IPS-18a (cell line): ENCODE data around the gene TYW1B.
"Not testable (repeated sequence)": the region's sequence is repeated elsewhere in the genome, so short reads cannot be mapped to it uniquely, and the experiment has no call there.

Experiments used
- H3K27ac ChIP-seq: one replicate; pipeline ENCODE4 v1.5.1; 2013; ENCODE audit warnings: low read length
- H3K27me3 ChIP-seq: one replicate; pipeline ENCODE4 v1.6.1; 2013; ENCODE audit warnings: mild to moderate bottlenecking, low read length; ENCODE audit not compliant: control insufficient read depth, insufficient read depth
- H3K36me3 ChIP-seq: one replicate; pipeline ENCODE4 v1.6.1; 2013; ENCODE audit warnings: low read depth, low read length; ENCODE audit not compliant: control insufficient read depth
- H3K4me1 ChIP-seq: one replicate; pipeline ENCODE4 v1.6.1; 2013; ENCODE audit warnings: low read depth, low read length; ENCODE audit not compliant: control insufficient read depth
- H3K4me3 ChIP-seq: one replicate; pipeline ENCODE4 v1.5.1; 2013; ENCODE audit warnings: low read length
- H3K9ac ChIP-seq: one replicate; pipeline ENCODE4 v1.6.1; 2013; ENCODE audit warnings: mild to moderate bottlenecking, low read length, moderate library complexity
- H3K9me3 ChIP-seq: one replicate; pipeline ENCODE4 v1.6.1; 2013; ENCODE audit warnings: low read depth, low read length; ENCODE audit not compliant: control insufficient read depth

Gene TYW1B

GRCh38 chr7:72708371-72709050 lies 119.5 kb downstream of the TYW1B start:
- not testable (repeated sequence) for H3K36me3 ChIP-seq, H3K27ac ChIP-seq, H3K9ac ChIP-seq, H3K4me3 ChIP-seq, H3K27me3 ChIP-seq, H3K9me3 ChIP-seq
- H3K4me1 ChIP-seq: peaks cover 12% of the 10 kb centered on the region

DNA sequence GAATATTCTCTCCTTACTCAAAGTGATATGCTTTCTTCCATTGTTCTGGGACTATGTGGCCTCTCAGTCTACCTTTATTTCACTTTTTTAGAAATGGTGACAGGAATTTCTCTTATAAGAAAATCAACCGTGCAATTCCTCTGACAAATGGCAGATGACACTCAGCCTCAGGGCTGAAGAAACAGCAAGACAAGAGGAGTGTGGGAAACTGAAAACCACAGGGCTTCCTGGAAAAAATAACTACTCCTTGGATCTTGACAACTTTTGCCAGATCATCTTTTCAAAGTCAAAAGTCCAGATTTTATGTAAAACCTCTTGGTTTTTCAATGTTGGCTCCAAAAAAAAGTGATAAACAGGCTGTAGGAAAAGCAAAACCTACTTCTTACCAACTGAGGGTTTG lies 121.5 kb downstream of the TYW1B start:
- no peak overlapping the region for H3K4me3 ChIP-seq
- H3K27ac ChIP-seq: no peak overlapping the region
- no peak overlapping the region for H3K9ac ChIP-seq
- H3K36me3 ChIP-seq: no peaks in the 10 kb centered on the region
- no peaks in the 10 kb centered on the region for H3K27me3 ChIP-seq
- H3K9me3 ChIP-seq: no peaks in the 10 kb centered on the region
- peaks cover 12% of the 10 kb centered on the region for H3K4me1 ChIP-seq

- not testable (repeated sequence) for H3K27me3 ChIP-seq, H3K4me3 ChIP-seq, H3K9me3 ChIP-seq, H3K4me1 ChIP-seq, H3K9ac ChIP-seq, H3K27ac ChIP-seq, H3K36me3 ChIP-seq
Observed at GRCh38 chr7:72705693-72706092, 122.3 kb downstream of the TYW1B start.

GRCh38 chr7:72704894-72705293 lies 123.1 kb downstream of the TYW1B start:
- Histone ChIP-seq H3K4me1 (peaks cover 7% of the 10 kb centered on the region), H3K9ac (no peak overlapping the region), H3K9me3 (no peaks in the 10 kb centered on the region), H3K27me3 (no peaks in the 10 kb centered on the region), H3K27ac (no peak overlapping the region), H3K4me3 (no peak overlapping the region), H3K36me3 (no peaks in the 10 kb centered on the region)

- H3K27ac ChIP-seq, H3K9ac ChIP-seq, H3K27me3 ChIP-seq: not testable (repeated sequence)
Observed at GRCh38 chr7:72700548-72700947, 127.5 kb downstream of the TYW1B start.

GRCh38 chr7:72697066-72697465 lies 130.9 kb downstream of the TYW1B start:
- not testable (repeated sequence) for H3K27ac ChIP-seq, H3K36me3 ChIP-seq, H3K9me3 ChIP-seq, H3K4me3 ChIP-seq, H3K27me3 ChIP-seq, H3K9ac ChIP-seq
- peaks cover 17% of the 10 kb centered on the region for H3K4me1 ChIP-seq

More at GRCh38 chr7:72700548-72700947, 127.5 kb downstream of the TYW1B start:
- not testable (repeated sequence) for H3K9me3 ChIP-seq, H3K4me3 ChIP-seq, H3K36me3 ChIP-seq
- H3K4me1 ChIP-seq: peaks cover 13% of the 10 kb centered on the region

GRCh38 chr7:72696643-72697042 lies 131.4 kb downstream of the TYW1B start:
- not testable (repeated sequence) for H3K36me3 ChIP-seq, H3K27ac ChIP-seq, H3K9me3 ChIP-seq, H3K4me3 ChIP-seq, H3K27me3 ChIP-seq, H3K9ac ChIP-seq
- peaks cover 19% of the 10 kb centered on the region for H3K4me1 ChIP-seq

DNA sequence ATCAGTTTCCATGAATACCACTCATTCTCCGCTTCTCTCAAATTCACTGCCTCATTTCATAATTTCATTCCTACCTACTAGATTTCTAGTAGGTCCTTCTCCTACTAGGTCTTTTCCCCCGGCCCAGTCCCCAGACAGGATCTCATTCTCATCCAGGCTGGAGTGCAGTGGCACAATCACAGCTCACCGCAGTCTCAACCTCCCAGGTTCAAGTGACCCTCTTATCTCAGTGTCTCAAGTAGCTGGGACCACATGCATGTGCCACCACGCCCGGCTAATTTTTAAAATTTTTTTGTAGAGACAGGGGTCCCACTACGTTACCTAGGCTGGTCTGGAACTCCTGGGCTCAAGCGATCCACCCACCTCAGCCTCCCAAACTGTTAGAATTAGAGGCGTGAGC lies 132.5 kb downstream of the TYW1B start:
- H3K4me1 ChIP-seq: peaks cover 27% of the 10 kb centered on the region
- H3K27ac ChIP-seq, H3K36me3 ChIP-seq, H3K9ac ChIP-seq, H3K4me3 ChIP-seq, H3K9me3 ChIP-seq, H3K27me3 ChIP-seq: not testable (repeated sequence)

- H3K9ac ChIP-seq, H3K27me3 ChIP-seq, H3K36me3 ChIP-seq, H3K9me3 ChIP-seq, H3K27ac ChIP-seq: not testable (repeated sequence)
- peak overlapping the region; percentile 21 for H3K4me3 ChIP-seq
- peaks cover 41% of the 10 kb centered on the region for H3K4me1 ChIP-seq
Observed at GRCh38 chr7:72691442-72691841, 136.6 kb downstream of the TYW1B start.

- not testable (repeated sequence) for H3K9me3 ChIP-seq, H3K4me3 ChIP-seq, H3K27me3 ChIP-seq, H3K27ac ChIP-seq, H3K36me3 ChIP-seq, H3K9ac ChIP-seq
- H3K4me1 ChIP-seq: peaks cover 38% of the 10 kb centered on the region
Observed at GRCh38 chr7:72690177-72690576, 137.8 kb downstream of the TYW1B start.

- not testable (repeated sequence) for H3K4me3 ChIP-seq, H3K9me3 ChIP-seq, H3K27me3 ChIP-seq, H3K9ac ChIP-seq, H3K27ac ChIP-seq, H3K36me3 ChIP-seq
- peaks cover 37% of the 10 kb centered on the region for H3K4me1 ChIP-seq
Observed at GRCh38 chr7:72689344-72689743, 138.7 kb downstream of the TYW1B start.

GRCh38 chr7:72681211-72681610 lies 146.8 kb downstream of the TYW1B start:
- not testable (repeated sequence) for H3K4me3 ChIP-seq, H3K36me3 ChIP-seq, H3K27me3 ChIP-seq, H3K9me3 ChIP-seq, H3K9ac ChIP-seq, H3K27ac ChIP-seq
- peaks cover 17% of the 10 kb centered on the region for H3K4me1 ChIP-seq
